ENCODE data around the gene C1QTNF1. TPM values are rescaled to one million over a fixed set of nuclear protein-coding genes. Genes with fewer than 3 reads are reported as not detected.

The C1QTNF1 gene
- total and polyA plus RNA-seq, 2 donors (not counting 3 experiments of a cell fraction or from before 2014, with no cell fraction given) = 2.5 to 4.0 TPM

DNA sequence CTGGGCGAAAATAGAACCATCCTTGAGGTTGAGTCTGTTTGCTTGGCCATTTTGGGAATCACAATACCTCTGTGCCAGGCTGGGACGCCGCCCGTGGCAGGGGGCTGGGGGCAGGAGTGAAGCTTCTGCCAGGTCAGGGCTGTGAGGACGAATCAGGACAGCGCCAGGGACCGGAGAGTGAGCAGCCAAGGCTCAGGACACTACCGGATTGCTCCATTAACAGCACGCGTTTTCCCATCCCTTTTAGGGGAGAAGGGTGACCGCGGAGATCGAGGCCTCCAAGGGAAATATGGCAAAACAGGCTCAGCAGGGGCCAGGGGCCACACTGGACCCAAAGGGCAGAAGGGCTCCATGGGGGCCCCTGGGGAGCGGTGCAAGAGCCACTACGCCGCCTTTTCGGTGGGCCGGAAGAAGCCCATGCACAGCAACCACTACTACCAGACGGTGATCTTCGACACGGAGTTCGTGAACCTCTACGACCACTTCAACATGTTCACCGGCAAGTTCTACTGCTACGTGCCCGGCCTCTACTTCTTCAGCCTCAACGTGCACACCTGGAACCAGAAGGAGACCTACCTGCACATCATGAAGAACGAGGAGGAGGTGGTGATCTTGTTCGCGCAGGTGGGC lies 23.4 kb downstream of the C1QTNF1 start:
- Histone ChIP-seq H4K20me1 (replicated peaks; ENCODE audit: control insufficient read depth, extremely low read depth, insufficient read depth, low read length) (no peaks in the 10 kb centered on the region), H3K4me3 (replicated peaks in 1 of 3; ENCODE audit: insufficient read depth in 1 of 3, low read depth in 1 of 3, low read length in 3 of 3) (no peak overlapping the region), H3K9me1 (replicated peaks; ENCODE audit: control insufficient read depth, extremely low read depth, insufficient read depth, low read length) (no peaks in the 10 kb centered on the region), H3K27ac (ENCODE audit: insufficient read depth, low read depth, low read length) (no peak overlapping the region), H2AFZ (ENCODE audit: low read depth, low read length) (no peak overlapping the region), H3K36me3 (ENCODE audit: control insufficient read depth in 2 of 2, extremely low read depth in 1 of 2, insufficient read depth in 2 of 2, low read length in 2 of 2) (no peaks in the 10 kb centered on the region), H3K4me2 (ENCODE audit: insufficient read depth, low read length) (no peak overlapping the region), H3K9me3 (replicated peaks; ENCODE audit: control insufficient read depth, insufficient read depth, low read length) (no peaks in the 10 kb centered on the region), H3K9ac (replicated peaks; ENCODE audit: extremely low read depth, insufficient read depth, low read length) (no peak overlapping the region), H3K4me1 (ENCODE audit: control insufficient read depth, extremely low read depth, insufficient read depth, low read length) (no peaks in the 10 kb centered on the region), H3K27me3 (ENCODE audit: control insufficient read depth in 2 of 2, insufficient read depth in 2 of 2, low read length in 2 of 2) (no peaks in the 10 kb centered on the region), H3K79me2 (ENCODE audit: control insufficient read depth, insufficient read depth, low read length) (no peaks in the 10 kb centered on the region)
- no TSS peak for BruUV-seq (replicated peaks)
- POLR2A ChIA-PET = no interaction called here
- no peak for FAIRE-seq
- intact Hi-C loops (cut with micrococcal nuclease) (no loop called here), dilution Hi-C loops (cut with MboI; ENCODE audit: extremely low pct_ligation_motif_present, low sequenced_read_pairs) (no loop called here)
- CTCF ChIA-PET = interaction anchor here (0.7 to 3.3 kb wide), 3 partner anchors 36 to 346 kb away, joined by 3 to 16 read pairs (median 4); no protein-coding TSS in a partner anchor
- DNase-seq (ENCODE audit: low read depth, low spot score) = no peak
- TF ChIP-seq JUN (IDR thresholded peaks at IDR 0.05; ENCODE audit: borderline replicate concordance, insufficient read depth, insufficient read length, low read depth) = no peak
- TF ChIP-seq POLR2A (IDR thresholded peaks at IDR 0.05; ENCODE audit: low read depth, low read length) = no peak
- TF ChIP-seq, protein P1, sequence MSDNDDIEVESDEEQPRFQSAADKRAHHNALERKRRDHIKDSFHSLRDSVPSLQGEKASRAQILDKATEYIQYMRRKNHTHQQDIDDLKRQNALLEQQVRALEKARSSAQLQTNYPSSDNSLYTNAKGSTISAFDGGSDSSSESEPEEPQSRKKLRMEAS (IDR thresholded peaks at IDR 0.05; ENCODE audit: insufficient read depth, insufficient read length) = no peak
- no peak for TF ChIP-seq POLR2AphosphoS5 (IDR thresholded peaks at IDR 0.05; ENCODE audit: insufficient read depth, low read depth, low read length)

DNA sequence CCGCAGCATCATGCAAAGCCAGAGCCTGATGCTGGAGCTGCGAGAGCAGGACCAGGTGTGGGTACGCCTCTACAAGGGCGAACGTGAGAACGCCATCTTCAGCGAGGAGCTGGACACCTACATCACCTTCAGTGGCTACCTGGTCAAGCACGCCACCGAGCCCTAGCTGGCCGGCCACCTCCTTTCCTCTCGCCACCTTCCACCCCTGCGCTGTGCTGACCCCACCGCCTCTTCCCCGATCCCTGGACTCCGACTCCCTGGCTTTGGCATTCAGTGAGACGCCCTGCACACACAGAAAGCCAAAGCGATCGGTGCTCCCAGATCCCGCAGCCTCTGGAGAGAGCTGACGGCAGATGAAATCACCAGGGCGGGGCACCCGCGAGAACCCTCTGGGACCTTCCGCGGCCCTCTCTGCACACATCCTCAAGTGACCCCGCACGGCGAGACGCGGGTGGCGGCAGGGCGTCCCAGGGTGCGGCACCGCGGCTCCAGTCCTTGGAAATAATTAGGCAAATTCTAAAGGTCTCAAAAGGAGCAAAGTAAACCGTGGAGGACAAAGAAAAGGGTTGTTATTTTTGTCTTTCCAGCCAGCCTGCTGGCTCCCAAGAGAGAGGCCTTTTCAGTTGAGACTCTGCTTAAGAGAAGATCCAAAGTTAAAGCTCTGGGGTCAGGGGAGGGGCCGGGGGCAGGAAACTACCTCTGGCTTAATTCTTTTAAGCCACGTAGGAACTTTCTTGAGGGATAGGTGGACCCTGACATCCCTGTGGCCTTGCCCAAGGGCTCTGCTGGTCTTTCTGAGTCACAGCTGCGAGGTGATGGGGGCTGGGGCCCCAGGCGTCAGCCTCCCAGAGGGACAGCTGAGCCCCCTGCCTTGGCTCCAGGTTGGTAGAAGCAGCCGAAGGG lies 24.2 kb downstream of the C1QTNF1 start:
- Histone ChIP-seq H3K9me3 (replicated peaks; ENCODE audit: control insufficient read depth, insufficient read depth, low read length) (no peaks in the 10 kb centered on the region), H3K4me2 (ENCODE audit: insufficient read depth, low read length) (no peak overlapping the region), H3K9ac (replicated peaks; ENCODE audit: extremely low read depth, insufficient read depth, low read length) (no peak overlapping the region), H3K9me1 (replicated peaks; ENCODE audit: control insufficient read depth, extremely low read depth, insufficient read depth, low read length) (no peaks in the 10 kb centered on the region), H3K36me3 (ENCODE audit: control insufficient read depth in 2 of 2, extremely low read depth in 1 of 2, insufficient read depth in 2 of 2, low read length in 2 of 2) (no peaks in the 10 kb centered on the region), H3K4me1 (ENCODE audit: control insufficient read depth, extremely low read depth, insufficient read depth, low read length) (peaks cover 2% of the 10 kb centered on the region), H3K4me3 (replicated peaks in 1 of 3; ENCODE audit: insufficient read depth in 1 of 3, low read depth in 1 of 3, low read length in 3 of 3) (no peak overlapping the region), H3K79me2 (ENCODE audit: control insufficient read depth, insufficient read depth, low read length) (no peaks in the 10 kb centered on the region), H4K20me1 (replicated peaks; ENCODE audit: control insufficient read depth, extremely low read depth, insufficient read depth, low read length) (no peaks in the 10 kb centered on the region), H3K27ac (ENCODE audit: insufficient read depth, low read depth, low read length) (no peak overlapping the region), H2AFZ (ENCODE audit: low read depth, low read length) (no peak overlapping the region), H3K27me3 (ENCODE audit: control insufficient read depth in 2 of 2, insufficient read depth in 2 of 2, low read length in 2 of 2) (peaks cover 0 to 2% of the 10 kb centered on the region in 2 experiments)
- ChIA-PET CTCF (interaction anchor here (0.7 to 3.3 kb wide), 5 partner anchors 34 to 345 kb away, joined by 3 to 16 read pairs (median 4); no protein-coding TSS in a partner anchor), POLR2A (no interaction called here)
- DNase-seq (ENCODE audit: low read depth, low spot score) = no peak
- intact Hi-C loops (cut with micrococcal nuclease) = no loop called here
- FAIRE-seq = no peak
- dilution Hi-C loops (cut with MboI; ENCODE audit: extremely low pct_ligation_motif_present, low sequenced_read_pairs) = no loop called here
- TF ChIP-seq JUN (IDR thresholded peaks at IDR 0.05; ENCODE audit: borderline replicate concordance, insufficient read depth, insufficient read length, low read depth) (no peak), POLR2A (IDR thresholded peaks at IDR 0.05; ENCODE audit: low read depth, low read length) (no peak), FOS (IDR thresholded peaks at IDR 0.05; ENCODE audit: borderline replicate concordance, insufficient read depth, low read length) (no peak), POLR2AphosphoS5 (IDR thresholded peaks at IDR 0.05; ENCODE audit: insufficient read depth, low read depth, low read length) (no peak), EZH2 (IDR thresholded peaks at IDR 0.05; ENCODE audit: borderline replicate concordance, low read depth, low read length, severe bottlenecking) (no peak), CTCF (IDR thresholded peaks at IDR 0.05; ENCODE audit: extremely low read depth in 1 of 2, insufficient read depth in 1 of 2, low read depth in 1 of 2, low read length in 2 of 2) (no peak), GATA2 (IDR thresholded peaks at IDR 0.05; ENCODE audit: insufficient read depth, insufficient read length, low read depth, low read length) (no peak), MYC (IDR thresholded peaks at IDR 0.05; ENCODE audit: low read depth, low read length) (no peak)
- TF ChIP-seq, protein P1 (IDR thresholded peaks at IDR 0.05; ENCODE audit: insufficient read depth, insufficient read length) = no peak
- no TSS peak for BruUV-seq (replicated peaks)
